OCI-LY7 (cell line): ENCODE data around the gene SATB2. TPM values are rescaled to one million over a fixed set of nuclear protein-coding genes. Genes with fewer than 3 reads are reported as not detected.

Source experiments
- BruUV-seq: library from RNA; stranded (reverse); fragments of 400-500 nt; replicated peaks from 2 replicates; lab custom pipeline; 2021; lab: Mats Ljungman, UMichigan
- CTCF ChIA-PET: fragments of 300-600 bp; sonication (Branson Sonifier 250); formaldehyde crosslinking; loops from one replicate; lab custom pipeline; 2022; ENCODE audit warnings: antibody characterized with exemption; ENCODE audit not compliant: unreplicated experiment; lab: Charles Lee
- POLR2A ChIA-PET: fragments of 300-600 bp; sonication (Branson Sonifier 250); formaldehyde crosslinking; loops from one replicate; lab custom pipeline; 2022; ENCODE audit warnings: antibody characterized with exemption; lab: Charles Lee
- DNase-seq: peaks from one replicate; pipeline ENCODE4 v3.0.0-alpha.2; 2015; ENCODE audit warnings: low spot score
- H2AFZ ChIP-seq: fragments of 200-600 bp; sonication (generic), shearing (Covaris generic); 2 replicates; pipeline ENCODE4 v1.6.1; 2014; ENCODE audit warnings: mild to moderate bottlenecking, antibody characterized with exemption, low read length, moderate library complexity
- H3K27ac ChIP-seq: fragments of 200-600 bp; sonication (generic); 2 replicates; pipeline ENCODE4 v1.5.1; 2014; ENCODE audit warnings: mixed run types, low read depth, mild to moderate bottlenecking, moderate library complexity, low read length, inconsistent platforms; ENCODE audit not compliant: poor library complexity, severe bottlenecking
- H3K36me3 ChIP-seq: fragments of 200-600 bp; sonication (generic); 2 replicates; pipeline ENCODE4 v1.6.1; 2014; ENCODE audit warnings: mild to moderate bottlenecking, antibody characterized with exemption, low read length, moderate library complexity, mixed read lengths; ENCODE audit not compliant: insufficient read depth
- H3K4me1 ChIP-seq: fragments of 200-600 bp; sonication (generic); 2 replicates; pipeline ENCODE4 v1.5.1; 2014; ENCODE audit warnings: mild to moderate bottlenecking, low read length; ENCODE audit not compliant: insufficient read depth, poor library complexity, severe bottlenecking
- H3K4me2 ChIP-seq: fragments of 200-600 bp; sonication (generic); 2 replicates; pipeline ENCODE4 v1.6.1; 2014; ENCODE audit warnings: mild to moderate bottlenecking, low read length
- H3K4me3 ChIP-seq: fragments of 200-600 bp; sonication (generic); 2 replicates; pipeline ENCODE4 v1.5.1; 2014; ENCODE audit warnings: mild to moderate bottlenecking, low read depth, low read length; ENCODE audit not compliant: poor library complexity, severe bottlenecking
- H3K79me2 ChIP-seq: fragments of 200-600 bp; sonication (generic); 2 replicates; pipeline ENCODE4 v1.6.1; 2016; ENCODE audit warnings: low read depth, mild to moderate bottlenecking, low read length, moderate library complexity, mixed read lengths; ENCODE audit not compliant: insufficient read depth
- H3K9me2 ChIP-seq: fragments of 200-600 bp; sonication (generic); 2 replicates; pipeline ENCODE4 v1.6.1; 2016; ENCODE audit warnings: mild to moderate bottlenecking, low read length, mixed read lengths; ENCODE audit not compliant: insufficient read depth
- H3K9me3 ChIP-seq: fragments of 200-600 bp; sonication (generic); 2 replicates; pipeline ENCODE4 v1.6.1; 2014; ENCODE audit warnings: mild to moderate bottlenecking, mixed run types, low read length, mixed read lengths
- H4K20me1 ChIP-seq: fragments of 200-600 bp; sonication (generic); 2 replicates; pipeline ENCODE4 v1.6.1; 2014; ENCODE audit warnings: mild to moderate bottlenecking, antibody characterized with exemption, low read length, moderate library complexity, mixed read lengths; ENCODE audit not compliant: insufficient read depth
- EZH2phosphoT487 ChIP-seq: fragments of 200-600 bp; sonication (generic); IDR thresholded peaks from 2 replicates; pipeline ENCODE4 v1.6.1; 2018; ENCODE audit warnings: low read depth, borderline replicate concordance, mild to moderate bottlenecking, mixed run types, antibody characterized with exemption, low read length, moderate library complexity, mixed read lengths
- intact Hi-C: fragments of 100-400 bp; cut with micrococcal nuclease; formaldehyde crosslinking; loops from one replicate; pipeline ENCODE4 v1.10.0; 2022; ENCODE audit not compliant: unreplicated experiment
- total RNA-seq, 2 experiments: library from RNA; depleted of rRNA in 1 of 2; stranded (reverse); fragments of >200 nt in 1 of 2; shearing (Covaris generic) in 1 of 2; gene quantifications; 2 replicates each; pipeline ENCODE4 v1.2.3, GENCODE V29; 2014 to 2022
- TF ChIP-seq, protein P1 (sequence below): fragments of 200-600 bp; sonication (generic); conservative IDR thresholded peaks from 2 replicates; pipeline ENCODE4 v1.5.1; 2014; ENCODE audit warnings: mild to moderate bottlenecking, antibody characterized with exemption, low read length, moderate library complexity, mixed read lengths

The SATB2 gene
- total RNA-seq, 2 experiments from 2014 or later = 15.9 to 30.7 TPM

DNA sequence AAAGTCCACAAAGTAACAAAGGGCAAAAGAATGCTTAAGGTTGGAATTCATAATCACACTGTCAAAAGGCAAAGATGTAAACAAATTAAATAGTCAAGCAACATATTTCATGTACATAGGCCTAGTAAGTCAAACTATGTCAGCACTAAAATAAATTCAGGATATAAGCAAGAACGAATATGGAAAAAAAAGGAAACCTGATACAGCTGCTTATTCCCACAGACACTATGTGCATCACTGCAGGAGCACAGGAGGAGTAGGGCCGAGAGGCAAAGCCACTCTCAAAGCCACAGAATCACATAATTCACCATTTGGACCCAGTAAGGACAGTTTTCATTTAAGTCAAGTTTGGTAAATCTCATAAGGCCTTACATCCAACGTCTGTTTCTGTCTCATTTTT, 116.6 kb downstream of the SATB2 start:
- TF ChIP-seq, protein P1, sequence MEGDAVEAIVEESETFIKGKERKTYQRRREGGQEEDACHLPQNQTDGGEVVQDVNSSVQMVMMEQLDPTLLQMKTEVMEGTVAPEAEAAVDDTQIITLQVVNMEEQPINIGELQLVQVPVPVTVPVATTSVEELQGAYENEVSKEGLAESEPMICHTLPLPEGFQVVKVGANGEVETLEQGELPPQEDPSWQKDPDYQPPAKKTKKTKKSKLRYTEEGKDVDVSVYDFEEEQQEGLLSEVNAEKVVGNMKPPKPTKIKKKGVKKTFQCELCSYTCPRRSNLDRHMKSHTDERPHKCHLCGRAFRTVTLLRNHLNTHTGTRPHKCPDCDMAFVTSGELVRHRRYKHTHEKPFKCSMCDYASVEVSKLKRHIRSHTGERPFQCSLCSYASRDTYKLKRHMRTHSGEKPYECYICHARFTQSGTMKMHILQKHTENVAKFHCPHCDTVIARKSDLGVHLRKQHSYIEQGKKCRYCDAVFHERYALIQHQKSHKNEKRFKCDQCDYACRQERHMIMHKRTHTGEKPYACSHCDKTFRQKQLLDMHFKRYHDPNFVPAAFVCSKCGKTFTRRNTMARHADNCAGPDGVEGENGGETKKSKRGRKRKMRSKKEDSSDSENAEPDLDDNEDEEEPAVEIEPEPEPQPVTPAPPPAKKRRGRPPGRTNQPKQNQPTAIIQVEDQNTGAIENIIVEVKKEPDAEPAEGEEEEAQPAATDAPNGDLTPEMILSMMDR = no peak
- no peak for TF ChIP-seq EZH2phosphoT487
- Histone ChIP-seq H3K9me3 (no peaks in the 10 kb centered on the region), H2AFZ (no peak overlapping the region), H3K4me2 (no peak overlapping the region), H3K4me1 (peaks cover 22% of the 10 kb centered on the region), H3K36me3 (peaks cover 22% of the 10 kb centered on the region), H3K4me3 (no peak overlapping the region), H4K20me1 (no peaks in the 10 kb centered on the region), H3K27ac (no peak overlapping the region), H3K9me2 (no peaks in the 10 kb centered on the region), H3K79me2 (no peaks in the 10 kb centered on the region)
- POLR2A ChIA-PET = no interaction called here
- CTCF ChIA-PET = no interaction called here
- no peak for DNase-seq
- BruUV-seq = no TSS peak
- intact Hi-C loops = no loop called here

DNA sequence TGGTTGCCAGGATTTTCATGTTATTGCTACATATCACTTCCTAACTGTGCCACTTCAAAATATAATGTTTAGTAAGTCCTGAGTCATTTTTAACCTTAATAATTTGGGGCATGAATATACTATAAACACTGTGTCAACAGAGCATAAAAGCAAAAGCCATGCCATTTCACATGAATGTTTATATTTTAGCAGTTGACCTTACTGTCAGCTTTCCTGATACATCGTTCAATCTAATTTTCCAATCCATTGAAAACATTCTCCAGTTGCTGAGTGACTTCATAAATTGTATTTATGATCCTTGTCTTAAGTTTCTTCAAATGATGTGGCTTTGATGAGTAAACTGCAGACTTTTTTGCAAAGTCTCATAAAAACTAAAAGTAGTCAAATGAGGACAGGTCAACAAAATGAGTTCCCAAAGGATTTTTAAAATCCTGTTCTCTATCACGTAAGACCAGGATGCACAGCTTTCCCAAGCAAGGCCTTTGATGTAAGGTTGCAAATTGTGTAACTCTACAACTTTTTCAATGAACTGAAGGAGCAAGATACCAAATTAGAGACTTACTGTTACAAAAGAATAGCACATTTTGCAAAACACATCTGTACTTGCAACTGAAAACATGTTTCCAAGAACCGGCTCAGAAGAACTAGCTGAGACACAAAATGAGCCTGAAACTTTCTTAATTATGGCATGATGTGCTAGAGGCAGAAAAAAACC, 117.7 kb downstream of the SATB2 start:
- no TSS peak for BruUV-seq
- Histone ChIP-seq H3K4me2 (no peak overlapping the region; the same call in 1 of the 2 replicates), H3K9me3 (no peaks in the 10 kb centered on the region), H3K27ac (no peak overlapping the region), H3K4me1 (peaks cover 33% of the 10 kb centered on the region), H2AFZ (no peak overlapping the region), H3K9me2 (no peaks in the 10 kb centered on the region), H3K79me2 (no peaks in the 10 kb centered on the region), H4K20me1 (no peaks in the 10 kb centered on the region), H3K4me3 (no peak overlapping the region), H3K36me3 (peaks cover 22% of the 10 kb centered on the region)
- intact Hi-C loops = no loop called here
- ChIA-PET CTCF (no interaction called here), POLR2A (interaction anchor here (0.8 kb wide), 1 partner anchor 184 kb away, joined by 3 read pairs; no protein-coding TSS in a partner anchor)
- DNase-seq = no peak
- TF ChIP-seq EZH2phosphoT487 = no peak
- TF ChIP-seq, protein P1 = no peak

DNA sequence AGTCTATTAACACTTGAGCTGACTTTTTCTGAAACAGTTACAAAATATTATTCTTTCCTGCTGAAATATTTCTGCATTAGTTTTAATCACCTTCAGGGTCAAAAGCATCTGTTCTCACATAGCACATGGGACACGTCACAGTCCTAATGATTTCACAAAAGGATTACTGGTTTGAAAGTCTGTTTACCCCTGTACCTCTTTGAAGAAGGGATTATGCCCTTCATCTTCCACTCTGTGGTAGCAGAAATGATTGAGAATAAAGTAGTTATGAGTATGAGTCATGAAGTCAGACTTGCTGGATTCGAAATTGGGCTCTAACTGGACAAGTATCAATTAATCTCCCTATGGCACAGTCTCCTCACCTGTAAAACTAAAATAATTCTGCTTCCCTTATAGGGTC, 121.2 kb downstream of the SATB2 start:
- no peak for DNase-seq
- intact Hi-C loops = no loop called here
- ChIA-PET CTCF (no interaction called here), POLR2A (interaction anchor here (0.5 to 0.6 kb wide), 2 partner anchors 76 to 165 kb away, joined by 3 to 5 read pairs; no protein-coding TSS in a partner anchor)
- Histone ChIP-seq H3K36me3 (peaks cover 9% of the 10 kb centered on the region), H3K4me2 (peak overlapping the region; percentile 53), H3K4me3 (no peak overlapping the region), H3K9me3 (no peaks in the 10 kb centered on the region), H3K4me1 (peaks cover 66% of the 10 kb centered on the region), H3K79me2 (no peaks in the 10 kb centered on the region), H4K20me1 (no peaks in the 10 kb centered on the region), H2AFZ (no peak overlapping the region), H3K9me2 (no peaks in the 10 kb centered on the region), H3K27ac (no peak overlapping the region)
- TF ChIP-seq, protein P1 = no peak
- no peak for TF ChIP-seq EZH2phosphoT487
- no TSS peak for BruUV-seq
